Stomach (tissue), 9 donors: ENCODE results near the gene RASAL3. TPM values are rescaled to one million over a fixed set of nuclear protein-coding genes. Genes with fewer than 3 reads are reported as not detected.

Experiments used
- DNase-seq, 2 donors: peaks; one replicate each; pipeline versions ENCODE4 v3.0.0 to v3.0.0-alpha.2; 2013 to 2019
- H3K27ac ChIP-seq, 5 donors: fragments of 200-600 bp in 4 of 5; sonication (generic) in 4 of 5; one replicate each; pipeline ENCODE4 v1.5.1; 2013 to 2019; ENCODE audit warnings: mild to moderate bottlenecking in 1 of 5, moderate library complexity in 1 of 5
- H3K27me3 ChIP-seq, 3 donors: fragments of 200-600 bp; sonication (generic); one replicate each; pipeline ENCODE4 v1.5.1; 2017 to 2019; ENCODE audit warnings: mixed run types in 1 of 3
- H3K36me3 ChIP-seq, 4 donors: fragments of 200-600 bp; sonication (generic); 1 replicate in 3 of 4; 2 replicates in 1 of 4; pipeline ENCODE4 v1.5.1; 2016 to 2019
- H3K4me1 ChIP-seq, 4 donors: fragments of 200-600 bp; sonication (generic); one replicate each; pipeline ENCODE4 v1.5.1; 2016 to 2019
- H3K4me3 ChIP-seq, 4 donors: fragments of 200-600 bp; sonication (generic) in 3 of 4; one replicate each; pipeline ENCODE4 v1.5.1; 2016 to 2019; ENCODE audit warnings: mild to moderate bottlenecking in 1 of 4
- H3K9me3 ChIP-seq, 4 donors: fragments of 200-600 bp; sonication (generic); one replicate each; pipeline ENCODE4 v1.5.1; 2016 to 2019
- EP300 ChIP-seq: sonication (generic); formaldehyde crosslinking; IDR thresholded peaks from one replicate; pipeline ENCODE4 v1.6.1; 2017; ENCODE audit warnings: antibody characterized with exemption
- POLR2A ChIP-seq, 4 donors: fragments of 450-650 bp; IDR thresholded peaks; one replicate each; pipeline ENCODE4 v1.6.1; 2016; ENCODE audit warnings: antibody characterized with exemption in 4 of 4, control low read depth in 2 of 4, mild to moderate bottlenecking in 1 of 4, moderate library complexity in 1 of 4
- POLR2AphosphoS5 ChIP-seq, 3 donors: sonication (generic); formaldehyde crosslinking; IDR thresholded peaks; one replicate each; pipeline ENCODE4 v1.6.1; 2016; ENCODE audit warnings: antibody characterized with exemption in 3 of 3
- WGBS, 5 donors: extraction: QIAGEN DNeasy Blood & Tissue Kit in 3 of 5; methylation state at CpG; one replicate each; pipeline versions ENCODE4 v1.1.5 to v1.1.7; 2013 to 2018; 5-methylcytosine and 5-hydroxymethylcytosine counted together
- intact Hi-C: fragments of 100-400 bp; cut with DNase I; formaldehyde crosslinking; loops from one replicate; pipeline ENCODE4 v1.15.1; 2023; ENCODE audit warnings: low total_unique reads
- polyA plus RNA-seq, 3 donors: library from polyadenylated mRNA; stranded (reverse); fragments of 200-250 nt; gene quantifications; one replicate each; pipeline ENCODE4 v1.2.3, GENCODE V29; 2013
- total RNA-seq, 5 donors: library from RNA; depleted of rRNA; stranded (reverse); fragments of >200 nt; gene quantifications; one replicate each; pipeline versions ENCODE4 v1.1.0 to v1.2.3, GENCODE V29; 2014 to 2016
- TF ChIP-seq, protein P1 (sequence below), 7 experiments: fragments of 450-650 bp in 4 of 7; fragments of 200-600 bp in 3 of 7; sonication (generic) in 3 of 7; IDR thresholded peaks; one replicate each; pipeline ENCODE4 v1.5.1; 2016 to 2019; ENCODE audit warnings: antibody characterized with exemption in 7 of 7, control low read depth in 2 of 7, mild to moderate bottlenecking in 1 of 7
- donor health status: healthy with polysubstance abuse.
- donor health status: Bipolar disorder and iron deficiency.
- donor health status: healthy.

RASAL3 gene
- total and polyA plus RNA-seq, 8 donors, result 1.1 to 21.2 (median 3.0) TPM

DNA sequence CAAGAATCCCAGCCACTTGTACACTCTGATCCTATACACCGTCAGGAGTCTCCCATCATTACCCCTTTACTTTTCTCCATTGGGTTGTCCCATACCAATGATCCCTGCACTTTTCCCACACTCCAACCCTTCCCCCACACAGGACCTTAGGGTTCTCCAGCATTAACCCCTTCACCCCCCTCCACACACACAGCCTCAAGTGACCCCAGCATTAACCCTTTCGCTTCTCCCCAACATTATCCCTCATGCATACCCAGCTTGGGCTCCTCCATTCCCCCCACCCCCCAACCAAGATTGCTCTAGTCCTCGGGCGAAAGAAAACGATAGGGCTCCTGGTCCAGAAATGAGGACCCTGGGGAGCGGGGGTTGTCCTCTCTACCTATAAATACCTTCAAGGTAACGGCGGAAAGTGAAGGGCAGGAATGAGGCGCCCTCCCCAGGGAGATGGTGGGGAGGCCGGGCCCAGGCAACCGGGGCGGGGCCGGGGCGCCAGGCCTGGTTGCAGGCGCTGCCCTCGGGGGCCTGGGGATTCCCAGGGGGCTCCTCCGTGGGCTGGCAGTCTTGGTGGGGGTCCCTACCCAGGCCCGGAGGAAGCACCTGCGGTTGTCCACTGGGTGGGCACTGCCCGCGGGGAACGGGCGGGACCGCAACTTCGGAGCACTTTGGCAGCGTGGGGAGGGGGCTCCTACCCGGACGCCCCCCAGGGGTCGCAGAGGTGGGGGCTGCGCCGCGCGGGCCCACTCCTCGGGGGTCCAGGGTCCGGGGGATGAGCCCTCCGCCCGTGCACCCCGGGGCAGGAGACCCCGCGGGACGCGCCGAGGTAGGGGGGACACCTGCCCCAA is 15.3 kb downstream of the RASAL3 start:
- WGBS, 5 donors, result 4 to 10% (median 7%) methylated on average over 16 to 43 of the region's 43 CpGs
- TF ChIP-seq POLR2AphosphoS5 (IDR thresholded peaks at IDR 0.05) (no peak), EP300 (no peak), POLR2A (IDR thresholded peaks at IDR 0.05) (no peak)
- TF ChIP-seq, protein P1, sequence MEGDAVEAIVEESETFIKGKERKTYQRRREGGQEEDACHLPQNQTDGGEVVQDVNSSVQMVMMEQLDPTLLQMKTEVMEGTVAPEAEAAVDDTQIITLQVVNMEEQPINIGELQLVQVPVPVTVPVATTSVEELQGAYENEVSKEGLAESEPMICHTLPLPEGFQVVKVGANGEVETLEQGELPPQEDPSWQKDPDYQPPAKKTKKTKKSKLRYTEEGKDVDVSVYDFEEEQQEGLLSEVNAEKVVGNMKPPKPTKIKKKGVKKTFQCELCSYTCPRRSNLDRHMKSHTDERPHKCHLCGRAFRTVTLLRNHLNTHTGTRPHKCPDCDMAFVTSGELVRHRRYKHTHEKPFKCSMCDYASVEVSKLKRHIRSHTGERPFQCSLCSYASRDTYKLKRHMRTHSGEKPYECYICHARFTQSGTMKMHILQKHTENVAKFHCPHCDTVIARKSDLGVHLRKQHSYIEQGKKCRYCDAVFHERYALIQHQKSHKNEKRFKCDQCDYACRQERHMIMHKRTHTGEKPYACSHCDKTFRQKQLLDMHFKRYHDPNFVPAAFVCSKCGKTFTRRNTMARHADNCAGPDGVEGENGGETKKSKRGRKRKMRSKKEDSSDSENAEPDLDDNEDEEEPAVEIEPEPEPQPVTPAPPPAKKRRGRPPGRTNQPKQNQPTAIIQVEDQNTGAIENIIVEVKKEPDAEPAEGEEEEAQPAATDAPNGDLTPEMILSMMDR (IDR thresholded peaks at IDR 0.05), result no peak
- intact Hi-C loops, result no loop called here
- Histone ChIP-seq H3K9me3 (no peaks in the 10 kb centered on the region), H3K36me3 (peaks cover 0 to 36% (median 13%) of the 10 kb centered on the region in 4 donors), H3K27me3 (peaks cover 0 to 5% (median 0%) of the 10 kb centered on the region in 3 donors), H3K4me1 (peaks cover 22 to 37% (median 33%) of the 10 kb centered on the region in 4 donors), H3K4me3 (peak overlapping the region; percentile 69 to 83 (median 74)), H3K27ac (peak overlapping the region; percentile 37 to 89 (median 74))
- peak in 1 of 2 donors; percentile 51 for DNase-seq

DNA sequence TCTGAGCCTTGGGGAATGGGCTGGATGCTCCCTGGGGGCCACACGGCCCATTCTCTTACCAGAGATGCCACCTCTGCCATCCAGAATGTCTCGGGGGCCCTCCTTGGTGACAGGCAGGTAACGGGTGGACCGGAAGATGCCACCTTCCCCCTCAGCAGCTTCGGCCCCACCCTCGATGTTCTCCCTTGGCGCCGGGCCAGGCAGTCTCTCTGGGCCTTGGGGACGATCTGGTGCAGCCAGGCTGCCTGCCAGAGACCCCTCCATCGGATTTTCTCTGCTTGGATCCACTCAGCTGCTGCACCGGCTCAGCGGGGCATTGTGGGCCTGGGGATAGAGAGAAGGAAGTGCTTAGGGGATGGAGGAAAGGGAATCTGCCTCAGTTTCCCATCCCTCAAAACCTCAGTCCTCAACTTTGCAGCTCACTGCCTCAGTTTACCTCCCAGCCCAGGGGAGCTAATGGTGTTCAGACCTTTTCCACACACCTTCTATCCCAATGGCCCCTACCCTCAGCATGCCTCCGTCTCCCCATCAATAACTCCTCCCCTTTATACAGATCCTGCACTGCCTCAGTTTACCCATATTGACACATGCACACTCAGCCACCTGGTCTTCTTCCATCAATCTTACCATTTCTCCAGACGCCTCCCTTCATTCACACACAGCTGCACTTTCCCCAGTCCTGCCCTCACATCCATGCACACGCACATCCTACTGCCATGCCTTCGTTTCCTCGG is 16.1 kb downstream of the RASAL3 start:
- Histone ChIP-seq H3K27ac (peak overlapping the region in 1 of 5 donors; percentile 74), H3K4me1 (peaks cover 14 to 31% (median 25%) of the 10 kb centered on the region in 4 donors), H3K9me3 (no peaks in the 10 kb centered on the region), H3K27me3 (no peaks in the 10 kb centered on the region), H3K36me3 (peaks cover 0 to 36% (median 10%) of the 10 kb centered on the region in 4 donors), H3K4me3 (peak overlapping the region in 1 of 4 donors; percentile 69)
- TF ChIP-seq POLR2A (IDR thresholded peaks at IDR 0.05) (no peak), POLR2AphosphoS5 (IDR thresholded peaks at IDR 0.05) (no peak), EP300 (no peak)
- TF ChIP-seq, protein P1 (IDR thresholded peaks at IDR 0.05), result no peak
- DNase-seq, result peak in 1 of 2 donors; percentile 31
- whole genome bisulfite sequencing, 5 donors, result 52 to 64% (median 57%) methylated on average over 15 to 17 of the region's 17 CpGs
- intact Hi-C loops, result no loop called here

DNA sequence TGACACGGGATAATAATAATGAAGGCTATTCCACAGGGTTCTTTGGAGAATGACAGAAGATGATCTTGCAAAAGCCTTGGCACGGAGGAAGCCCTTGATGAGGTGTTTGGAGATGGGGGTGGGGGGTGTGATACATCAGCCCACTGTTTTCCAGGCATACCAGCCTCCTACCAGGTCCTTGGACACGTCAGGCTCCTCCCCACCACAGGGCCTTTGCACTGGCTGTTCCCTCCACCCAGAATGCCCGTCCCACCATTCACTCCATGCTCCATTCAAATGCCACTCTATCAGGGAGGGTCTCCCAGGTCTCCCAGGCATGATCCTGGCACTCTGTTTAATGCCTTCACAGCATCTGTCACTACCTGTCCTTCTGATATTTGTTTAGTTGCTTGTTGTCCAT is 17.3 kb downstream of the RASAL3 start:
- Histone ChIP-seq H3K9me3 (no peaks in the 10 kb centered on the region), H3K27ac (no peak overlapping the region), H3K36me3 (peaks cover 0 to 36% (median 7%) of the 10 kb centered on the region in 4 donors), H3K27me3 (no peaks in the 10 kb centered on the region), H3K4me1 (peaks cover 7 to 19% (median 13%) of the 10 kb centered on the region in 4 donors), H3K4me3 (no peak overlapping the region)
- no peak for TF ChIP-seq EP300
- TF ChIP-seq, protein P1 (IDR thresholded peaks at IDR 0.05), result no peak
- TF ChIP-seq POLR2AphosphoS5 (IDR thresholded peaks at IDR 0.05), result no peak
- TF ChIP-seq POLR2A (IDR thresholded peaks at IDR 0.05), result no peak
- DNase-seq, result no peak
- whole genome bisulfite sequencing, 5 donors, result 78 to 91% (median 81%) methylated on average over 4 of the region's 4 CpGs
- intact Hi-C loops, result no loop called here

DNA sequence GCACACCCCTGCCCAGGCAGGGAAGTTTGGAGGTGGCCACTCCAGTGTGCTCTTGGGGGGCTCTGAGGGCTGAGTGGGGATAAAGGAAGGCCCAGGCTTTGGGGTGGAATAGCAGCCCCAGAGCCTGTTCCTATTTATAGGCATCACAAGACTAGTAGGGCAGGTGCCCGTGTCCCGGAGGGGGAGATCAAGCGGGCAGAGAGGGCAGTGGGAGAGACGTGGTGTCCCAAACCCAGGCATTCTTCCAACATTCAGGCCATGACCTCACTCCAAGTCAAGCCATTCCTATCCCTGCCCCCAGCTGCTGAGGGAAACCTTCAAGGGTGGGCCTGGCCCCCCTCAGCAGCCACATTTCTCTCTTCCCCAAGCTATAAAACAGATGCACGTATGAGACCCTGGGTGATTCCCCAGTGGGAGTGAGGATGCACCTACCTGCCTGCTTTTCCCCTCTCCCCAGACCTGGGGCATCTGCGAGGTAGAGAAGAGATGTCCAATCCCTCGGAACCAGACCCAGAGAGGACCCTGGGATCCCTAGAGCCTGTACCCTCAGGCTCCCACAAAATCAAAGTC is 18.5 kb downstream of the RASAL3 start:
- Histone ChIP-seq H3K27me3 (no peaks in the 10 kb centered on the region), H3K4me3 (no peak overlapping the region), H3K27ac (no peak overlapping the region), H3K4me1 (peaks cover 7 to 13% (median 10%) of the 10 kb centered on the region in 4 donors), H3K36me3 (peaks cover 0 to 36% (median 7%) of the 10 kb centered on the region in 4 donors), H3K9me3 (no peaks in the 10 kb centered on the region)
- DNase-seq, result no peak
- WGBS, 5 donors, result 51 to 73% (median 59%) methylated on average over 7 of the region's 7 CpGs
- intact Hi-C loops, result no loop called here
- TF ChIP-seq, protein P1 (IDR thresholded peaks at IDR 0.05), result no peak
- no peak for TF ChIP-seq EP300
